ENCODE data around the gene OTOGL.
"Not testable (repeated sequence)": the region's sequence is repeated elsewhere in the genome, so short reads cannot be mapped to it uniquely, and the experiment has no call there.

The OTOGL gene

DNA sequence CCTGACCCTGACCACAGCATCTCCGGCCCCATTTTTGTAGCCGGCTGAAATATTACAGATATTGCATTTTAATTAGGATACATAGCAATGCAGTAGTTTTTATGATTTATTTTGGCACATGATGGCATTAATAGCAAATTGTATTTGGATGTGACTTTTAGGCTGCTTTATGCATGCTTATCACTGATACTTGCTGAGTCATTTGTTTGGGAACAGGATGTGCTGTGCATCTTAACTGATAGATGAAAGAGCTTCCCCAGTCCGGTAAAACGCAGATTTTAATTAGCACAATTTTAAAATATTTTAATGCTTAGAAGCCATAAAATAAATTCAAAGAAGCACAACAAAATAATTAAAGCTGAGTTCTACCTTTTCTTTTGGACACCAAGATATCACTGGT, 90.7 kb downstream of the OTOGL start:
- DNase-seq: no peak

DNA sequence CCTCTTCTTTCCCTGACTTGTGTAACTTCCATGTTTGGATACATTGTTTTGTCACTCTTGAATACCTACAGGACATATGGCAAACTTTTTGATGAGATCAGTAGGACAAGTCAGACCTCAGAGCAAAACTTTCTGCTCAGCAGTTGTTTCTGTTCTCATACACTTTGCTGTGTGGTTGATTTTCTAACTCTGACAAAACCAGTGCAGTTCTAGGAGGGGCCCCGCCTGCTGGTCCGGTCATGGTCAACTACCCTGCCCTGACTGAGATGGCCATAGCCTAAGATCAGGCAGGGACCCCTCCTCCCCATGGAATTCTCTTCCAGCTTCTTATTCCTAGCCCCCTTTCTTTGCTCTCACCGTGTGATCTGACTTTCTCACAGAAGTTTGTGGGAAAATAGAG, 92.8 kb downstream of the OTOGL start:
- DNase-seq: no peak

DNA sequence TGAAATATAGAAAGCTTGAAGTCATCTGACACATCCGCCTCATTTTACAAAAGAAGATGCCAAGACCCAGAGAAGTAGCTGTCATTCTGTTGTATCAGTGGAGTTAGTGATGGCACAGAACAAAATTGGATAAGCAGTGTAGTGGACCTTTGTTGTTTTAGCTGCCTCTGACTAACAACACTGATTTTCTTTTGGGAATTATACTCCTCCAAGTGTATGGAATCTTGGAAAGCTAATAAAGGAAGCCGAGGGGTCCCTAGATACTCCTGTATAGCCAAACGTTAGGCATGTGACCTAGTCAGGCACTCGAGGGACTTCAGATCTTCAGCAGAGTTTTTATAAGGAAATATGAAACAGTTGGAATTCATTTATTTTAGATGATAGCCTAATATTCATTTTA, 94.5 kb downstream of the OTOGL start:
- no peak for DNase-seq

DNA sequence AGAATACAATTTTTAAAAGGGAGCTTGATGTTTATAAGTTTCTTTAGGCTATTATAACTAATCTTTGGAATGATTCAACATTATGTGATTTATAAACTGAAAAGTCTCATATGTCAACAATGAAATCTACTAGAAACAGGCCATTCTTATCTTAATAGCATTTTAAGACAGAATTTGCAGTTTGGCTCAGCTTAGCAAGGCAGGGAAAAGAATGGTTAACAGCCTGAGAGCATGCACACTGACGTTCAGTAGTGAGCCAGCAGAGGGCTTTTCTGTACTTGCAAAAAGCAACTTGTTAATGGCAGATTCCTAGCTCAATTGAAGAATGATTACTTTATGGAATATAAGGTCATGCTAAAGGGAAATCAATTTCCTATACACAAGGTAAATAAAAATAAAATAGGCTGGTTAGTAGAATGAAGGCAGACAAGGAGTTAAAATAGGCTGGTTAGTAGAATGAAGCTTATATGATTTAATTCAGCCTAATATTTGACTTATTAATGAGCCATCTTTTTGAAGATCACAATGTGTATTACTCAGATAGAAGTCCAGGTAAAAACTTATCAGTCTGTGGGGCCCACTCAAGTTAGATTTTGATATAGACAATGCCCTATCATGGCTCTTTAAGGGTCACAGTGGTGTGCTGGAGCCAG, 95.9 kb downstream of the OTOGL start:
- no peak for DNase-seq

DNA sequence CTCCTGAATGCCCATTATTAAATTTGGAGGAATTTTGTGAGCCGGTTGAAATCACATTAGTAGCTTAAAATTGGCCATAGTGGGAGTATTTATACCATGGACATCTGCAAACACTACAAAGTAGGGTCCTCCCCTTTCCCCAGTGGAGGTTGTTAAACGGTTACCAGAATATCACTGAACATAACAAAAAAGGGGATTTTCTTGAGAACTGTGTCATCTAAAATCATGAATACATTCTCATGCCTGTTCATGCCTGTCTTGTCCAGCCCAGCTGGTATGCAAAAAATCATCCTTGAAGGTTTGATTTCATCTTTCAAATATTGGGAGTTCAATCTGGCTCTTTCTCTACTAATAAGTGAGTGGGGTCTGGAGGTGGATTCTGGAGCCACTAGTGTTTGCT, 96.4 kb downstream of the OTOGL start:
- DNase-seq: no peak

DNA sequence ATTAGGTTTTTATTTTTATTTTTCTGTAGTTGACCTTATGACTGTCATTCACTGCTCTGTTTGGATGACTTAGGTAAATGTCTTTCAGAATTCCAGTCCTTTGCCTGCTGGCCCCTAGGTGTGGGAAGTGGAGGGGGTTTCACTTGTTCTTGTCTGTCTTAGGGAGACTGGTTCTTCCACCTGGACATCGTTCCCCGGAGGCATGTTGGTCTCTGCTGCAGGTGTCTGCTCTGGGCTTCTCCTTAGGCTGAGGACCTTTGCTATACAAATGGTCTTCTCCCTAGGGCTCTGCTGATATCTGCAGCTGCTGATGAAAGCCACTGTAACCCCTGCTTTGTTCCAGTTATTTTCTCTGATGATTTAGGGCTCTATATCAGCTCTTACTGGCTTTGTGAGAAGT, 97.1 kb downstream of the OTOGL start:
- DNase-seq: no peak

DNA sequence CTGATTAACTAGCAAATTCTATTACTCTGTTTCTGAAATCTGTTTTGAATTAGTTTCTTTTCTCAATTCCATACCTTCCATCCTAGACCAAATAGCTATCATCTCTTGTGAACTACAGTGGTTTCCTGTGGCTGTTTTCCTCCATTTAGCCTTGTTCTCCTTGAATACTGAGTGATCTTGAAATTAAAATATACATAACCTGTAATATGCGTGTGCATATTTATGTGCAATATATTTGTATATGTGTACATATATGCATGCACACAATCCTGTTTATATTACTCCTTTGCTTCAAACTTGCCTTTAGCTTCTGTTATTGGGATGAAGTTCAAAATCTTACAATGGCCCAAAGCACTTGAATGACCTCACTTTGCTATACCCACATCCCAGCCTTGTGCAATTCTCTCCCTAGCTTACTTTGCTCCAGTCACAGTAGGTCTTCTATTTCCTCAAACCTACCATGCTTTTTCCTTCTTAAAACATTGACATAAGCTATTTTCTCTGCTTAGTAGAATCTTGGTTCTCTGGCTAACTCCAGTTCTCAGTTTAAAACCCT, 99.5 kb downstream of the OTOGL start:
- DNase-seq: no peak

DNA sequence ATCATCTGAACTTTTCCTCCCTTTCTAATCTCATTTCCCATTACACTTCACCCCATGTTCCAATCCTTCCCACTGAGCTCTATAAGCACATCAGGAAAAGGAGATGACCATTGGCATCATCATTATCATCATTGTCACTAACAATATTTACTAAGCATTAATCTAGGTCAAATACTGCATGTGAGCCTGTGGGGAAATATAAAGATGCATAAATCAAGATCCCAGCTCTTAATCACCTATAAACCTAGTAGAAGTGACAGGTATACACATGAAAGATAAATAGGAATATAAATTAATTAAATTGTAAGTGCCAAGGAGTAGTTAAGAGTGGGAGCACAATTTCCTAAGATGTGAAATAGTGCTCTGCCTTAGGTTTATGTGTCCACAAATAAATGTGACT, 100.6 kb downstream of the OTOGL start:
- DNase-seq: no peak

DNA sequence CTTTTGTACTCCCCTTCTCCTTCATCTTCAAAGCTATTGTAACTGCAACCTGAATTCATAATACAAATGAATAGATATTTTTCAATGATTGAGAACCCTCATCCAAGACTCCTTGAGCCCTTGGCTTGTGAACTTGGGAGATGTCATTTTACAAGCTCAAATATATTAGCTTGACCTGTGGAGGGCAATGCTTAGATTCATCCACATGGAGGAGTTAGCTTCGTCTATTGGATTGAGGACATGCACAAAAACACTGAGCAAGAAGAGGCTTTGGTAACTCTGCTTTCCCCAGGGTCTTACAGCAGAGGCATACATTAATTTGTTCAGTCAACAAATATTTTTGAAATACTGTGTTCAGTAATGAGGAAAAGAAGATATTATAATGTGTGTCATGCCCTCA, 101.1 kb downstream of the OTOGL start:
- no peak for DNase-seq

DNA sequence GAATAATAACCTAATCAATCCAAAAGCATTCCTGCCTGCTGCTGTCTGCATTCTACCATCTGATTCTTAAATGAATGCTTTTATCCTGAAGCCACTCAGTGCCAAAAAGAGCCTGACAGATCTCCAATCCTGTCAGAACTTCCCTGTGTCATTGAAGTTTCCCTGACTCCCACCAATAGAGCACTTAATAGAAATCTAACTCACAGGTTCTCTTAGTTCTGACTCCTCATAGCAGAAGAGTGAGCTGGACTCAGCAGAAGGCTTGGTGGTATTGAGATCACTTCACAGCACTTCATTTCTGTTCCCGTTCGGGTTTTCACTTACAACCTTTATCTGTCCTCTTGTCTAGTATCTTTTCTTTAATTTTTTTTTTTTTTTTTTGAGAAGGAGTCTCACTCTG, 102.6 kb downstream of the OTOGL start:
- no peak for DNase-seq

DNA sequence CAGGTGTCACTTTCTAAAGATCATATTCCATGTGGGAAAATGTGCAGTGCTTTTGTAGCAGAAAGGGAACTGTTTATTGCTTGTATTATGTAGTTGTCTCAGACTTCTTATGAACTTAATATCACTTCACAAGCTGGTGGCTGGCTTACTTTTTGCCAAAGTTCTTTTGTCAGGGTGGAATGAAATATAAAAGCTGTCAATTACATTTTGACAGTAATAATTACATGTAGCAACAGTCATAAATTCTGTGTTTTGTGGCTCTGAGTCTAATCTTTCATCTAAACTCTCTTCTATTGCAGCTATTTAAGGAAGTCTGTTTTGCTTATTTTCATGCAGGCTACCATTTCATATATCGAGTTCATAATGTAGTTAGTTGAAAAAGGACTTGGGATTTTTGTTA, 106.6 kb downstream of the OTOGL start:
- no peak for DNase-seq

DNA sequence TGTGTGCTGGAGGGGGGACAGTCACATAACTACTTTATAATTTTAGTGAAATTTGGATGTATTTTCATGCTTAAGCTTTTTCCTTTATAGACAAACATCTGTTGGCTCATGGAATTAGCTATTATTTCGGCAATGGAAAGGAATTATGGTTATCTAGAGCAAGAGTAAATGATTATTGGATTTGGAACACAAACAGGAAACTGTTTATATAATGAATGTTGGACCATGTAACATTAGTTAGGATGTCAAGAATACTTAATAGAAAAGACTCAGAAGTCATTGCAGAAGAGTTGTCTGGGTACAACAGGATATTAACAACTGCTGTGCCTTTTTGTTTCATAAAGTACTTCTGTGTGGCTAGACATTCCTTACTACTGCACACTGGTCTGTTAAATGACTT, 108.7 kb downstream of the OTOGL start:
- no peak for DNase-seq

DNA sequence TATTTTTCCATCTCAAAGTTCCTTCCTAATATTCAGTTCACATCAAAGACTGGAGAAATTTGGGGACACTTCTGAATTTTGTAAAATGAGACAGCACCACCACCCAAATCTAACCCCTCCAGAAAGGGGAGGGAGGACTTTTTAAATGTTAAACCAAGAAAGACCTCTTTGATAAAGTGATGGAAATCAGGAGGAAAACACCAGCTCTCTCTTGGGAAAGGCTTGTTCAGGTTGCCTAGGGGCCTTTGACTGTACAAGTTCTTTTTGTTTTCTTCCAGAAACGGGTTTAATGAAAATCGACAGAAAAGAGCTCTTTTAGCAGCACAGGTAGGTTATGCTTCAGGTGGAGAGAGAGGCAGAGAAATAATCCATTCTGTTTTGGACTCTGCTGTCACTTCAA, 112.3 kb downstream of the OTOGL start:
- no peak for DNase-seq

DNA sequence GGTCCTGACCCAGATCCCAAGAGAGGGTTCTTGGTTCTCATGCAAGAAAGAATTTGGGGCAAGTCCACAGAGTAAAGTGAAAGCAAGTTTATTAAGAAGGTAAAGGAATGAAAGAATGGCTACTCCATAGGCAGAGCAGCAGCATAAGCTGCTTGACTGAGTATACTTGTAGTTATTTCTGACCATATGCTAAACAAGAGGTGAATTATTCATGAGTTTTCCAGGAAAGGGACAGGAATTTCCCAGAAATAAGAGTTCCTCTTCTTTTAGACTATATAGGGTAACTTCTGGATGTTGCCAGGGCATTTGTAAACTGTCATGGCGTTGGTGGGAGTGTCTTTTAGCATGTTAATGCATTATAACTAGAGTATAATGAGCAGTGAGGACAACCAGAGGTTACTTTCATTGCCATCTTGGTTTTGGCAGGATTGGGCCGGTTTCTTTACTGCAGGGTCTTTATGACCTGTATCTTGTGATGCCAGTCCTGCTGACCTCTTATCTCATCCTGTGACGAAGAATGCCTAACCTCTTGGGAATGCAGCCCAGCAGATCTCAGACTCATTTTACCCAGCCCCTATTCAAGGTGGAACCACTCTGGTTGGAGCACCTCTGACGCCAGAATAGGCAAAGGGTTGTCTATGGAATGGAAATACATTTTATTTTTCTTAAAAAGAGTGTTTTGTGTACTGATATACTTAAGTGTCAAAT, 113.8 kb downstream of the OTOGL start:
- no peak for DNase-seq

DNA sequence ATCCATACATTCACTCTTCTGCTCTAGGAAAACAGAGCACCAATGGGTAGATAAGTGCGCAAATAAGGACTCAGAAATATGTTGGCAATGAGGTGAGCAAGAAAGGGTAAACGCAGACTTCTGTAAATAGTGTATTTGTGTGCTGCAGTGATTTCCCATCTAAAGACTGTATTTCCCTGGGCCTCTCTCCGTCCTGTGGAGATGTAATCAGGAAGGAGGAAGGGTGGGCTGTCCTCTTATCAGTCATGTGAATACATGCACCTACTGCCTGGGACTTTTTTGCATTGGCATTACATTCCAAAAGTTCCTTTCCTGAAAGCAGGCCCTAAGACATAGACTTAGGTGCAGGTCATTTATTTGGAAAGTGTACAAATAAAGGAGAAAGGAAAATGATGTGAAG, 114.5 kb downstream of the OTOGL start:
- DNase-seq: no peak

DNA sequence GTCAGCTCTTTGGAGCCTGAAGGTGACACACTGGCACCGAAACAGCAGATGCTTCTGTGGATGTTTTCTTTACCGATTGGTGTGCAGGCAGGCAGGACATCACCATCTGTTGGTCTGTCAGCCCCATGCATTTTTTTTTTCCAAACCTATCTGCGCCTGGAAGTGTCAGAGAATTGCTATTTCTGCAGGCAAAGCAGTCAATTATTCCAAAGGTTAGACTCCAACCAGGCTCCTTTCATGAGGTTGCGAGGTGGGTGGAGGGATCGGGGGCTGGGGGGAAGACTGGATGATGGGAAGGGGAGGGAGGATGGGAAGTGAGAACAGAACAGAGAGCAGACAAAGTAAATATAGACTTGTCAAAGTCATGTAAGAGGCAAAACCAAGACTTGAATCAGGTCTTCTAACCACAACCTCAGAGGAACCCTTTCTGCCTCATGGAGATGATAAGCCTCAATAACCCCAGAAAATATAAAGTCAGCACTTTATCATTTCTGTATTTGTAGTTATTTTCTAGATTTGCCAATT, 117.7 kb downstream of the OTOGL start:
- no peak for DNase-seq

DNA sequence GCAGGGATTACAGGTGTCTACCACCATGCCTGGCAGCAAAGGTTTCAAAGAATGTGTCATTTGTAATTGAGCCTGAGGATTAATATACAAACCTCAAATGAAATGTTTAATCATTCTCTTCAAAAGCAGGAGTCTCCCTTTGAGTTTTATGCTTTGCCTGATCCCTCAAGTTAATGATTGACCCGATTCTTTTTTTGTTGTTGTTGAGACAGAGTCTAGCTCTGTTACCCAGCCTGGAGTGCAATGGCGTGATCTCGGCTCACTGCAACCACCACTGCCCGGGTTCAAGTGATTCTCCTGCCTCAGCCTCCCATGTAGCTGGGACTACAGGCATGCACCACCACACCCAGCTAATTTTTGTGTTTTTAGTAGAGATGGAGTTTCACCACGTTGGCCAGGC, 119.6 kb downstream of the OTOGL start:
- not testable (repeated sequence) for DNase-seq

DNA sequence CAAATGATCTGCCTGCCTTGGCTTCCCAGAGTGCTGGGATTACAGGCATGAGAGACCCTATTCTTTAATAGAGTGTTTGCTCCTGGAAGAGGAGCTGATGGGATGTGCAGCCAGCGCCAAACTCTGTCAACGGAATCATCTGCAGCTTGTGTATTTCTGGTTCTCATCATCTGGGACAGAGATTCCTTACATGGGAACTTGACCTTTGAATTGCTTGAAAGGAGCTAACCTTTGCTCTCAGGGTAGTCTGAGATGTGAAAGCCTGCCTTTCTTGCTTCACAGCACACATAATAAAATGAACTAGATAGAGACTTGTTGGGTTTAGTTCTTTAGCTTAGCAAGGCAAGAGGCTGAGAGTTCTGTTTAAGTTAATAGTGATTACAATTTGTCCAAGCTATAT, 120.0 kb downstream of the OTOGL start:
- DNase-seq: no peak

DNA sequence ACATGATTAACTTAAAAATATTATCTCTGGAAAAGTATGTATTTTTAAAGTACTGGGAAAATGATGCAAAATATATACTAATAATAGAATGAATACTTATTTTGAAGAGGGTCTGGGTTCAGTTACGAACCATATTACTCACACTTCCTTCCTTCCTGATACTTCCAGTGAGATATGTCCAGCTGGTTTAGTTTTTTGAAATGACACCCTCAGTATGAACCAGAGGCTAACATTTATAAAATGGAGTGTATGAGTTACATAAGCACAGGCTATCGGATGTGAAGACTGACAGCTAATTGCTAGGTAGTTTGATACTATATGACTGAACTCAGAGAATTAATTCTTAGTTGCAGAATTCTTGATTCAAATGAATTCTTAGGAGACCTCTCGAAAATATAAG, 122.9 kb downstream of the OTOGL start:
- no peak for DNase-seq

DNA sequence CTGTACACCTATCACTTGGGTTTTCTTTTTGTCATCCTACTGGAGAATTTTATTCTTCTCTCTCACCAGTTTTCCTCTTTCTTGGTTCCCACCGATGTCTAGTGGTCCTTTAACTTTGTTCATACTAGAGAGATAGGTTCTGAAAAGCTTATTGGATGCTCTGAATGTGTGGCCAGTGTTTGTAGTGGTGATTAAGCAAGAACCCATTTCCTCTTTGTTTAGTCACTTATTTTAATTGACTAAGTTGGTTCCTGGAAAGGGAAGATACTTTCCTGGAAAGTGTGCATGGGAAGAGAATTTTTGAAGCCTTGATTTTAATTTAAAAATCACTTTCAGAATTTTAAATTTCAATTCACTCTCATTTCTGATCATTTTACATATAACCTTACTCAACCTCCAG, 127.2 kb downstream of the OTOGL start:
- no peak for DNase-seq

DNA sequence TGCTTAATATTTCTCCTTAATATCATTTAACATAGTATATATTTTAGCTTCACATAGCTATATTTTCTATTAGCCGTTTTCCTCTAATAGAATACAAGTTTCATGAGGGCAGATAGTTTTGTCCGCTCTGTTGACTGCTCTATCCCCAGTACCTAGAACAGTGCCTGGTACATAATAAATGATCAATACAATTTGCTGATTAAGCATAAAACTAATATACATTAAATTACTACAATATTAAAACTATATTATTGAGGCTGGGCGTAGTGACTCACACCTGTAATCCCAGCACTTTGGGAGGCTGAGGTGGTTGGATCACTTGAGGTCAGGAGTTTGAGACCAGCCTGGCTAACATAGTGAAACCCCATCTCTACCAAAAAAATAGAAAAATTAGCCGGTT, 128.6 kb downstream of the OTOGL start:
- not testable (repeated sequence) for DNase-seq

DNA sequence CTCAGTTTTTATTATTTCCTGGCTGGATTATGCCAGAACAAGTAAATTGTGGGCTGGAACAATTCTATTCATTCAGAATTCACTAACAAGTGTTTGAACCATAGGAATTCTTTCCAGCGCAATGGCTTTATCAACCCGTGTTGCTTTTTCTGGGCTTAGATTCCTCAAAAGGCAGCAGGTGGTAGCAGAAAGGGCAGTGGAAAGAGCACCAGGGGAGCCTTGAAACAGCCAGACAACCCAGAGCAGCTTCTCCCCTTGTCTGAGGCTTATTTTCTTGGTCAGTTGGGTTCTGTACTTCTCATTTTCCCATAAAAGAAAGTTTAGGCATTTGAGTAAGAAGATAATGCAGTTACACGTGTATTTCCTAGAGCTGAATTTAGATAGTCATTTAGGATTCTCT, 130.7 kb downstream of the OTOGL start:
- no peak for DNase-seq

DNA sequence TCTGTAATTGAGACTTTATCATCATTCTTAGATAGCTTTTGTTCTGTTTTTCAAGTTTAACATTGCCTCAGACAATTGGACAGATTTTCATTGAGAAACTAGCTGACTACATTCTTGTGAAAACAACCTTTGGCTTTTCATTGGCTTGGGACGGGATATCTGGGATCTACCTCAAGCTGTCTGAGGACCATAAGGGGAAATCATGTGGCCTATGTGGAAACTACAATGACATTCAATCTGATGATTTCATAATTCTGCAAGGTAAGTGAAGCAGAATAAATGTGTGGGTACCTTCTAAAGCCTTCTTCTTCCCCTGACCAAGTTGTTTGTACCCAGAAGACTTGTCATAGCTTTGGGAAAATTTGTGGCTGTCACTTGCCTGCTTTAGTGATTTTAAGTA, 133.5 kb downstream of the OTOGL start:
- DNase-seq: no peak

DNA sequence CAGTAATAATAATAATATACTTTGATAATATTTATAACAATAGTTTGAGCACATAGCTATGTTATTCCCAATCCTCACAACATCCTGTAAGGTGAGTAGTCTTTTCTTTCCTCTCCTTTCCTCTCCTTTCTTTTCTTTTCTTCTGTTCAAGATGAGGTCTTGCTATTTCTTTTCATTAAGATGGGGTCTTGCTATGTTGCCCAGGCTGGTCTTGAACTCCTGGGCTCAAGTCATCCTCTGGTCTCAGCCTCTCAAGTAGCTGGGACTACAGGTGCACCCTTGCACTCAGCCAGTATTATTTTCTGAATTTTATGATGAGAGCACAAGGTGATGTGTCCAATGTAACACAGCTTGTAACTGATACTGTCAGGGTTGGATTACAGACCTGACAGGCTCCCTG, 134.6 kb downstream of the OTOGL start:
- DNase-seq: no peak

DNA sequence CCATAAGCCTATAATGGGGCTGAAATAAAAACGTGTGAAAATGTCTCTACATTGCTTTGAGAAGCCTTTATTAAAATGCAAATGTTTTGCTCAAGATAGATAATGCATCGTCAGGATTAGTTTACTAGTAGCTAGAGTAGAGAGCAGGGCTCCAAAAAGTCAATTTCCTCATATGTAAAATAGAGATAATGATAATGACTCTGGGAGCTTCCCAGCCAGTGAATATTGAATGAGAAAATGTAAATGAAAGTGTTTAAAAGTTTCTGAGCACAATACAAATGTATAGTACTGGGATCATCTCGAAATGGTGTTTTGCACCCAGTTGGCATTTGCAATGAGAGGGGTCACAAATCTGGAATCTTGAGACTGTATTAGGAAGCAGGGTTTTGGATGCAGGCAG, 135.3 kb downstream of the OTOGL start:
- DNase-seq: no peak
